GM20000 (cell line): ENCODE data around the gene ADAMTSL5.
A peak's percentile ranks its signal among the peaks of the same experiment; 100 is the strongest.

Experiments used
- DNase-seq: peaks from one replicate; pipeline ENCODE4 v3.0.0; 2012; ENCODE audit warnings: low spot score
- TF ChIP-seq, protein P1 (sequence below): IDR thresholded peaks from 2 replicates; pipeline ENCODE4 v1.5.1; 2012; ENCODE audit warnings: mild to moderate bottlenecking, control low read depth; ENCODE audit errors: extremely low read depth, missing control alignments

Gene ADAMTSL5

DNA sequence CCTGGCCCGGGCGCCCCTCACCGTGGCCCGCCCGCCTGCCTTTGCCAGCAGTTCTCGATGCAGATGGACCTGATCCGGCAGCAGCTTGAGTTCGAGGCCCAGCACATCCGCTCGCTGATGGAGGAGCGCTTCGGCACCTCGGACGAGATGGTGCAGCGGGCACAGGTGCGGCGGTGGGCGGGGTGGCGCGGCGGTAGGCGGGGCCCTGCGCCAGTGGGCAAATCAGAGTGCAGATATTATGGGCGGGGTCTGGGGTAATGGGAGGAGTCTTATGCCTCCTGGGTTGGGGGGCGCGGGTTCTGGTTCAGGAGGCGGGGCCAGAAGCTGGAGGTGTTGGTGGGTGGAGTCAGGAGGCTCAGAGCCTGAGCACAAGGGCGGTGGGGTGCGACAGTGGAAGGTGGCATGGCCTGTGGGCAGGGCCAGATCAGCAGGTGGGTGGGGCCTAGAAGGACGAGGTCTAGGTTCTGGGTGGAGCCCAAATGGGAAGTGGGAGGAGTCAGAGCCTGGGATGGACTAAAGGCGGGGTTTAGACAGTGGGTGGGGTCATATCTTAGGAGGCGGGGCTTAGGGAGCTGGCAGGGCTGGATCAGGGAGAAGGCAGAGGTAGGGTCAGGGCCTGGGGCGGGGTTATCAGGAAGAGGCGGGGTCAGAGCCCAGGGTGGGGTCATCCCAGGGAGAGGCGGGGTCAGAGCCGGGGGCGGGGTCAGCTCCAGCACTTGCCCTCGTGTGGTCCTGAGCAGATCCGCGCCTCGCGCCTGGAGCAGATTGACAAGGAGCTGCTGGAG lies 57.3 kb downstream of the ADAMTSL5 start:
- TF ChIP-seq, protein P1, sequence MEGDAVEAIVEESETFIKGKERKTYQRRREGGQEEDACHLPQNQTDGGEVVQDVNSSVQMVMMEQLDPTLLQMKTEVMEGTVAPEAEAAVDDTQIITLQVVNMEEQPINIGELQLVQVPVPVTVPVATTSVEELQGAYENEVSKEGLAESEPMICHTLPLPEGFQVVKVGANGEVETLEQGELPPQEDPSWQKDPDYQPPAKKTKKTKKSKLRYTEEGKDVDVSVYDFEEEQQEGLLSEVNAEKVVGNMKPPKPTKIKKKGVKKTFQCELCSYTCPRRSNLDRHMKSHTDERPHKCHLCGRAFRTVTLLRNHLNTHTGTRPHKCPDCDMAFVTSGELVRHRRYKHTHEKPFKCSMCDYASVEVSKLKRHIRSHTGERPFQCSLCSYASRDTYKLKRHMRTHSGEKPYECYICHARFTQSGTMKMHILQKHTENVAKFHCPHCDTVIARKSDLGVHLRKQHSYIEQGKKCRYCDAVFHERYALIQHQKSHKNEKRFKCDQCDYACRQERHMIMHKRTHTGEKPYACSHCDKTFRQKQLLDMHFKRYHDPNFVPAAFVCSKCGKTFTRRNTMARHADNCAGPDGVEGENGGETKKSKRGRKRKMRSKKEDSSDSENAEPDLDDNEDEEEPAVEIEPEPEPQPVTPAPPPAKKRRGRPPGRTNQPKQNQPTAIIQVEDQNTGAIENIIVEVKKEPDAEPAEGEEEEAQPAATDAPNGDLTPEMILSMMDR: no peak
- DNase-seq: peak; percentile 86
